NOMO-1 treated with dmso at 0.1 percent for 144 hours (cell line): ENCODE data around the gene AOAH.
"Not testable (repeated sequence)": the region's sequence is repeated elsewhere in the genome, so short reads cannot be mapped to it uniquely, and the experiment has no call there.

ENCODE experiments used
- DNase-seq: peaks from one replicate; lab custom pipeline; 2025; ENCODE audit not compliant: unreplicated experiment; lab: John Stamatoyannopoulos, UW

The AOAH gene

GRCh38 chr7:36514289-36515243, 209.7 kb downstream of the AOAH start:
- DNase-seq: no peak

GRCh38 chr7:36513393-36513792, 210.9 kb downstream of the AOAH start:
- DNase-seq: no peak

GRCh38 chr7:36512616-36513015, 211.7 kb downstream of the AOAH start:
- DNase-seq: no peak

- DNase-seq: no peak
These were observed 214.3 kb downstream of the AOAH start for GRCh38 chr7:36509962-36510361.

- DNase-seq: no peak
These were observed 216.5 kb downstream of the AOAH start for GRCh38 chr7:36507475-36508440.

- no peak for DNase-seq
These were observed 217.5 kb downstream of the AOAH start for GRCh38 chr7:36506820-36507219.

GRCh38 chr7:36506130-36506798, 218.0 kb downstream of the AOAH start:
- no peak for DNase-seq

- DNase-seq: not testable (repeated sequence)
These were observed 219.7 kb downstream of the AOAH start for GRCh38 chr7:36504617-36505016.

GRCh38 chr7:36504216-36504615, 220.1 kb downstream of the AOAH start:
- DNase-seq: not testable (repeated sequence)

GRCh38 chr7:36497775-36498174, 226.5 kb downstream of the AOAH start:
- DNase-seq: no peak

- not testable (repeated sequence) for DNase-seq
These were observed 227.1 kb downstream of the AOAH start for GRCh38 chr7:36497176-36497575.

GRCh38 chr7:36496576-36496975, 227.7 kb downstream of the AOAH start:
- DNase-seq: no peak

GRCh38 chr7:36491317-36491716, 233.0 kb downstream of the AOAH start:
- DNase-seq: no peak

- DNase-seq: no peak
These were observed 233.9 kb downstream of the AOAH start for GRCh38 chr7:36490419-36490830.

GRCh38 chr7:36488672-36489071, 235.6 kb downstream of the AOAH start:
- not testable (repeated sequence) for DNase-seq

GRCh38 chr7:36487756-36488336, 236.4 kb downstream of the AOAH start:
- DNase-seq: peak; percentile 18

GRCh38 chr7:36486336-36486735, 238.0 kb downstream of the AOAH start:
- no peak for DNase-seq

GRCh38 chr7:36484265-36484664, 240.0 kb downstream of the AOAH start:
- no peak for DNase-seq

- DNase-seq: not testable (repeated sequence)
These were observed 240.4 kb downstream of the AOAH start for GRCh38 chr7:36483853-36484252.

- DNase-seq: no peak
These were observed 245.5 kb downstream of the AOAH start for GRCh38 chr7:36478745-36479144.

- DNase-seq: no peak
These were observed 248.9 kb downstream of the AOAH start for GRCh38 chr7:36475381-36475780.
